ENCODE results near the gene BAG5.
A peak's percentile ranks its signal among the peaks of the same experiment; 100 is the strongest.

The BAG5 gene

GRCh38 chr14:103547941-103548462 lies 14.5 kb downstream of the BAG5 start:
- Histone ChIP-seq H3K36me3 (ENCODE audit: low read length) (no peaks in the 10 kb centered on the region), H3F3A (ENCODE audit: insufficient read depth) (no peaks in the 10 kb centered on the region), H3K27me3 (ENCODE audit: low read length) (no peaks in the 10 kb centered on the region), H3K9me3 (ENCODE audit: insufficient read depth, low read length) (no peaks in the 10 kb centered on the region), H2AFZ (ENCODE audit: low read depth, low read length, severe bottlenecking) (no peak overlapping the region), H3K79me2 (ENCODE audit: insufficient read depth, low read length) (no peaks in the 10 kb centered on the region), H3K4me3 (ENCODE audit: insufficient read depth, low read length, poor library complexity, severe bottlenecking) (no peak overlapping the region), H3K27ac (ENCODE audit: low read depth, low read length) (no peak overlapping the region), H3K9ac (ENCODE audit: low read length) (no peak overlapping the region), H3K4me2 (ENCODE audit: low read depth, low read length, poor library complexity, severe bottlenecking) (no peak overlapping the region), H4K20me1 (ENCODE audit: low read depth, low read length) (no peaks in the 10 kb centered on the region), H3K9me2 (replicated peaks; ENCODE audit: insufficient read depth, low read length) (no peaks in the 10 kb centered on the region)
- TF ChIP-seq EZH2phosphoT487 (conservative IDR thresholded peaks at IDR 0.05; ENCODE audit: low read length) (no peak), CTCF (IDR thresholded peaks at IDR 0.05; ENCODE audit: insufficient read depth, low read length, poor library complexity, severe bottlenecking) (no peak)

- H3F3A ChIP-seq (ENCODE audit: insufficient read depth) = no peaks in the 10 kb centered on the region
- H3K4me2 ChIP-seq (ENCODE audit: low read depth, low read length, poor library complexity, severe bottlenecking) = no peak overlapping the region
- no peaks in the 10 kb centered on the region for H3K9me2 ChIP-seq (replicated peaks; ENCODE audit: insufficient read depth, low read length)
- H3K79me2 ChIP-seq (ENCODE audit: insufficient read depth, low read length) = no peaks in the 10 kb centered on the region
- TF ChIP-seq EZH2phosphoT487 (conservative IDR thresholded peaks at IDR 0.05; ENCODE audit: low read length) = no peak
- TF ChIP-seq CTCF (IDR thresholded peaks at IDR 0.05; ENCODE audit: insufficient read depth, low read length, poor library complexity, severe bottlenecking) = no peak
- H3K27me3 ChIP-seq (ENCODE audit: low read length) = no peaks in the 10 kb centered on the region
- no peak overlapping the region for H3K27ac ChIP-seq (ENCODE audit: low read depth, low read length)
- no peaks in the 10 kb centered on the region for H3K9me3 ChIP-seq (ENCODE audit: insufficient read depth, low read length)
- no peak overlapping the region for H3K4me3 ChIP-seq (ENCODE audit: insufficient read depth, low read length, poor library complexity, severe bottlenecking)
- H4K20me1 ChIP-seq (ENCODE audit: low read depth, low read length) = no peaks in the 10 kb centered on the region
- no peak overlapping the region for H2AFZ ChIP-seq (ENCODE audit: low read depth, low read length, severe bottlenecking)
- no peak overlapping the region for H3K9ac ChIP-seq (ENCODE audit: low read length)
- no peaks in the 10 kb centered on the region for H3K36me3 ChIP-seq (ENCODE audit: low read length)
Measured at GRCh38 chr14:103547455-103547940, 15.0 kb downstream of the BAG5 start.

GRCh38 chr14:103546652-103547454 lies 15.6 kb downstream of the BAG5 start:
- no peaks in the 10 kb centered on the region for H3K79me2 ChIP-seq (ENCODE audit: insufficient read depth, low read length)
- H3K27ac ChIP-seq (ENCODE audit: low read depth, low read length) = no peak overlapping the region
- no peaks in the 10 kb centered on the region for H3K9me3 ChIP-seq (ENCODE audit: insufficient read depth, low read length)
- H3K4me3 ChIP-seq (ENCODE audit: insufficient read depth, low read length, poor library complexity, severe bottlenecking) = no peak overlapping the region
- H3F3A ChIP-seq (ENCODE audit: insufficient read depth) = no peaks in the 10 kb centered on the region
- no peaks in the 10 kb centered on the region for H3K27me3 ChIP-seq (ENCODE audit: low read length)
- no peak overlapping the region for H2AFZ ChIP-seq (ENCODE audit: low read depth, low read length, severe bottlenecking)
- H3K9me2 ChIP-seq (replicated peaks; ENCODE audit: insufficient read depth, low read length) = no peaks in the 10 kb centered on the region
- H3K9ac ChIP-seq (ENCODE audit: low read length) = no peak overlapping the region
- H4K20me1 ChIP-seq (ENCODE audit: low read depth, low read length) = no peaks in the 10 kb centered on the region
- no peaks in the 10 kb centered on the region for H3K36me3 ChIP-seq (ENCODE audit: low read length)
- TF ChIP-seq EZH2phosphoT487 (conservative IDR thresholded peaks at IDR 0.05; ENCODE audit: low read length) = no peak
- peak; percentile 89 for TF ChIP-seq CTCF (IDR thresholded peaks at IDR 0.05; ENCODE audit: insufficient read depth, low read length, poor library complexity, severe bottlenecking)
- H3K4me2 ChIP-seq (ENCODE audit: low read depth, low read length, poor library complexity, severe bottlenecking) = no peak overlapping the region

All from SU-DHL-6 (cell line).